Gastroesophageal sphincter (tissue), 3 donors: ENCODE data around the gene ZNF580.

Experiments used
- EP300 ChIP-seq: sonication (generic); formaldehyde crosslinking; IDR thresholded peaks from one replicate; pipeline ENCODE4 v1.6.1; 2017; ENCODE audit warnings: antibody characterized with exemption, mild to moderate bottlenecking
- TF ChIP-seq, protein P1 (sequence below), 4 experiments: fragments of 200-600 bp in 2 of 4; fragments of 450-650 bp in 2 of 4; sonication (generic) in 1 of 4; IDR thresholded peaks; one replicate each; pipeline ENCODE4 v1.5.1; 2017 to 2019; ENCODE audit warnings: antibody characterized with exemption in 4 of 4, mild to moderate bottlenecking in 2 of 4, moderate library complexity in 2 of 4

GRCh38 chr19:55673889-55674288 is 33.1 kb downstream of the ZNF580 start:
- TF ChIP-seq, protein P1, sequence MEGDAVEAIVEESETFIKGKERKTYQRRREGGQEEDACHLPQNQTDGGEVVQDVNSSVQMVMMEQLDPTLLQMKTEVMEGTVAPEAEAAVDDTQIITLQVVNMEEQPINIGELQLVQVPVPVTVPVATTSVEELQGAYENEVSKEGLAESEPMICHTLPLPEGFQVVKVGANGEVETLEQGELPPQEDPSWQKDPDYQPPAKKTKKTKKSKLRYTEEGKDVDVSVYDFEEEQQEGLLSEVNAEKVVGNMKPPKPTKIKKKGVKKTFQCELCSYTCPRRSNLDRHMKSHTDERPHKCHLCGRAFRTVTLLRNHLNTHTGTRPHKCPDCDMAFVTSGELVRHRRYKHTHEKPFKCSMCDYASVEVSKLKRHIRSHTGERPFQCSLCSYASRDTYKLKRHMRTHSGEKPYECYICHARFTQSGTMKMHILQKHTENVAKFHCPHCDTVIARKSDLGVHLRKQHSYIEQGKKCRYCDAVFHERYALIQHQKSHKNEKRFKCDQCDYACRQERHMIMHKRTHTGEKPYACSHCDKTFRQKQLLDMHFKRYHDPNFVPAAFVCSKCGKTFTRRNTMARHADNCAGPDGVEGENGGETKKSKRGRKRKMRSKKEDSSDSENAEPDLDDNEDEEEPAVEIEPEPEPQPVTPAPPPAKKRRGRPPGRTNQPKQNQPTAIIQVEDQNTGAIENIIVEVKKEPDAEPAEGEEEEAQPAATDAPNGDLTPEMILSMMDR (IDR thresholded peaks at IDR 0.05) = no peak
- TF ChIP-seq EP300 = no peak
